KMS-11 (cell line): ENCODE data around the gene ABHD12B.

Experiments
- H2AFZ ChIP-seq: fragments of 200-600 bp; sonication (generic); 2 replicates; pipeline ENCODE4 v1.6.1; 2016; ENCODE audit warnings: antibody characterized with exemption, mixed run types, low read depth
- H3K27ac ChIP-seq: fragments of 200-600 bp; sonication (generic); 2 replicates; pipeline ENCODE4 v1.6.1; 2016; ENCODE audit warnings: mild to moderate bottlenecking, mixed run types
- H3K27me3 ChIP-seq: fragments of 200-600 bp; sonication (generic); 2 replicates; pipeline ENCODE4 v1.6.1; 2017; ENCODE audit warnings: mild to moderate bottlenecking, low read depth, mixed run types, moderate library complexity; ENCODE audit not compliant: insufficient read depth
- H3K36me3 ChIP-seq: fragments of 200-600 bp; sonication (generic); 2 replicates; pipeline ENCODE4 v1.6.1; 2017; ENCODE audit warnings: mild to moderate bottlenecking, mixed run types; ENCODE audit not compliant: insufficient read depth
- H3K4me1 ChIP-seq: fragments of 200-600 bp; sonication (generic); 2 replicates; pipeline ENCODE4 v1.6.1; 2016; ENCODE audit warnings: mild to moderate bottlenecking, low read depth, mixed run types; ENCODE audit not compliant: poor library complexity, severe bottlenecking
- H3K4me2 ChIP-seq: fragments of 200-600 bp; sonication (generic); 2 replicates; pipeline ENCODE4 v1.7.0; 2016; ENCODE audit warnings: mild to moderate bottlenecking, mixed run types
- H3K4me3 ChIP-seq: fragments of 200-600 bp; sonication (generic); IDR thresholded peaks from 2 replicates; pipeline ENCODE4 v1.6.1; 2017; ENCODE audit warnings: low read depth, low read length, mixed read lengths; ENCODE audit not compliant: insufficient read depth
- H3K79me2 ChIP-seq: fragments of 200-600 bp; sonication (generic); 2 replicates; pipeline ENCODE4 v1.6.1; 2016; ENCODE audit warnings: low read depth, mixed run types; ENCODE audit not compliant: insufficient read depth
- H3K9ac ChIP-seq: fragments of 200-600 bp; sonication (generic); 2 replicates; pipeline ENCODE4 v1.6.1; 2016; ENCODE audit warnings: mild to moderate bottlenecking, mixed run types
- H4K20me1 ChIP-seq: fragments of 200-600 bp; sonication (generic); 2 replicates; pipeline ENCODE4 v1.6.1; 2016; ENCODE audit warnings: mild to moderate bottlenecking, mixed run types; ENCODE audit not compliant: insufficient read depth
- CTCF ChIP-seq: fragments of 200-600 bp; sonication (generic); conservative IDR thresholded peaks from 2 replicates; pipeline ENCODE4 v1.6.1; 2017; ENCODE audit warnings: low read depth, mild to moderate bottlenecking, antibody characterized with exemption, low read length, moderate library complexity, mixed read lengths

ABHD12B gene

GRCh38 chr14:50943943-50944646 lies 72.2 kb downstream of the ABHD12B start, which contains the start of gene PYGL:
TSS of gene PYGL (minus strand) at chr14:50944483. CDS start at chr14:50944403, 80 bp downstream.
- no peaks in the 10 kb centered on the region for H3K79me2 ChIP-seq
- H3K9ac ChIP-seq = no peak within 1 kb of the TSS; the same call in 1 of the 2 replicates
- no peaks in the 10 kb centered on the region for H3K4me1 ChIP-seq
- no peak within 1 kb of the TSS for H3K4me3 ChIP-seq
- no peak for TF ChIP-seq CTCF
- H3K36me3 ChIP-seq = no peaks in the 10 kb centered on the region
- peak within 1 kb of the TSS; percentile 38; the same call in 1 of the 2 replicates for H2AFZ ChIP-seq
- no peaks in the 10 kb centered on the region for H4K20me1 ChIP-seq
- H3K27ac ChIP-seq = no peak within 1 kb of the TSS
- H3K27me3 ChIP-seq = no peaks in the 10 kb centered on the region
- no peak within 1 kb of the TSS for H3K4me2 ChIP-seq

- Histone ChIP-seq H3K9ac (no peak overlapping the region), H2AFZ (0 out of 2 replicates have a peak overlapping the region, but pooled peaks have one; percentile 38), H3K4me3 (no peak overlapping the region), H3K4me2 (no peak overlapping the region), H3K27me3 (no peaks in the 10 kb centered on the region), H4K20me1 (no peaks in the 10 kb centered on the region), H3K36me3 (no peaks in the 10 kb centered on the region), H3K27ac (no peak overlapping the region), H3K4me1 (no peaks in the 10 kb centered on the region), H3K79me2 (no peaks in the 10 kb centered on the region)
- no peak for TF ChIP-seq CTCF
These were observed 73.0 kb downstream of the ABHD12B start for GRCh38 chr14:50944647-50945413.

DNA sequence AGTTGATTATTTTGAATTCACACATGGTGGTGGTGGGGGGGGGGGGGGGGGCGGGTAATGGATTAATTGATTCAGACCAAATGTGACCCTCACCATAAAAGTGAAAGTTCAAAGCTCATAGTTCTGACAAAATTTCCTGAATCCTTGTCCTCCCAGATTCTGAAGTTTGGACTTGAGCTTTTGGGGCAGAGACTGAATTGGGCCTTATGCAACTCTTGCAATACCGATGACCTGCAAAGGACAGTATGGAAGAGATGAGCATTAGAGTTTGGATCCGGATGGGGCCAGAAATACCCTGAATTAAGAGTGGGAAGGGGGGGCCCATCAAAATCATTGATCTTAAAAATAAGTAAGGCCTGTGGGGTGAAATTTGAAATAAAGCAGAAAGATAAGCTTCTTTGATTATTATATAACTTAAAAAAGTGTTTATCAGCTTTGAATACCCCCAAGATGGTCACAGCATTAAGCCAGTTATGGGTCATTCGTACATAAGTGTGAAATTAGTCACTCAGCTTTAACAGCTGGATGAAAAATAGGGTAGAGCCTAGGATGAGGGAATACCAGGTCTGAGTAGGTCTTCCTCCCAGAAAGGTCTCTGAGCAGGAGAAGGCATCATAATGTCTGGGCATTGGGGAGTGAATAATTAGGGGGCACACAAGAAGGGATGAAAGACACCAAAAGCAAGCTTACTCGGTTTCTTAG lies 74.5 kb downstream of the ABHD12B start:
- H3K79me2 ChIP-seq = no peaks in the 10 kb centered on the region
- H3K36me3 ChIP-seq = no peaks in the 10 kb centered on the region
- H3K4me2 ChIP-seq = no peak overlapping the region
- no peaks in the 10 kb centered on the region for H3K4me1 ChIP-seq
- H2AFZ ChIP-seq = no peak overlapping the region
- H3K27me3 ChIP-seq = no peaks in the 10 kb centered on the region
- no peak overlapping the region for H3K9ac ChIP-seq
- no peak for TF ChIP-seq CTCF
- H3K4me3 ChIP-seq = no peak overlapping the region
- H4K20me1 ChIP-seq = no peaks in the 10 kb centered on the region
- no peak overlapping the region for H3K27ac ChIP-seq

DNA sequence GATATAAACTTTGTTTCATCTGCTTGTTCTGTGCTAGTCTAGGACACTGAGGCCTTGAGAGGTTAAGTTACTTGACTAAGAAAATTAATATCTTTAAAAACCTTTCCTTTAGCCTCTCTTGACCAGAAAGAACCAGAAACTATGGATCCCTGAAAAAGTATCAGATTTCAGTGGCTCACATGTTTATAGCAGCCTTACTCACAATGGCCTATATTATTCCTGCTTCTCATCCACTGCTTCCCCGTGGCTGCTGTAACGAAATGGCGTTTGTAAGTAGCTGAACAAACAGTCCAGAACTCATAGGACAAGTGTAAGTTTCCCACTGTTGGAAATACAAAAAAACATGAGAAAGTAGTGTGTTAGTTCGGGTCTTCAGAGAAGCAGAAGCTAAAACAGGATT lies 75.6 kb downstream of the ABHD12B start:
- Histone ChIP-seq H4K20me1 (no peaks in the 10 kb centered on the region), H2AFZ (no peak overlapping the region), H3K4me3 (no peak overlapping the region), H3K4me2 (no peak overlapping the region), H3K79me2 (no peaks in the 10 kb centered on the region), H3K4me1 (no peaks in the 10 kb centered on the region), H3K27ac (no peak overlapping the region), H3K9ac (no peak overlapping the region), H3K27me3 (no peaks in the 10 kb centered on the region), H3K36me3 (no peaks in the 10 kb centered on the region)
- TF ChIP-seq CTCF = no peak
